Activated naive CD8-positive, alpha-beta T cell treated with anti-CD3 and anti-CD28 coated beads, Interleukin-2, amount 50 U/mL, for 16 hours (primary cell): ENCODE results near the gene CYB561D2.
A peak's percentile ranks its signal among the peaks of the same experiment; 100 is the strongest.

Source experiments
- DNase-seq: peaks from one replicate; pipeline ENCODE4 v3.0.0-alpha.2; 2020; ENCODE audit warnings: low read depth, low spot score

The CYB561D2 gene

DNA sequence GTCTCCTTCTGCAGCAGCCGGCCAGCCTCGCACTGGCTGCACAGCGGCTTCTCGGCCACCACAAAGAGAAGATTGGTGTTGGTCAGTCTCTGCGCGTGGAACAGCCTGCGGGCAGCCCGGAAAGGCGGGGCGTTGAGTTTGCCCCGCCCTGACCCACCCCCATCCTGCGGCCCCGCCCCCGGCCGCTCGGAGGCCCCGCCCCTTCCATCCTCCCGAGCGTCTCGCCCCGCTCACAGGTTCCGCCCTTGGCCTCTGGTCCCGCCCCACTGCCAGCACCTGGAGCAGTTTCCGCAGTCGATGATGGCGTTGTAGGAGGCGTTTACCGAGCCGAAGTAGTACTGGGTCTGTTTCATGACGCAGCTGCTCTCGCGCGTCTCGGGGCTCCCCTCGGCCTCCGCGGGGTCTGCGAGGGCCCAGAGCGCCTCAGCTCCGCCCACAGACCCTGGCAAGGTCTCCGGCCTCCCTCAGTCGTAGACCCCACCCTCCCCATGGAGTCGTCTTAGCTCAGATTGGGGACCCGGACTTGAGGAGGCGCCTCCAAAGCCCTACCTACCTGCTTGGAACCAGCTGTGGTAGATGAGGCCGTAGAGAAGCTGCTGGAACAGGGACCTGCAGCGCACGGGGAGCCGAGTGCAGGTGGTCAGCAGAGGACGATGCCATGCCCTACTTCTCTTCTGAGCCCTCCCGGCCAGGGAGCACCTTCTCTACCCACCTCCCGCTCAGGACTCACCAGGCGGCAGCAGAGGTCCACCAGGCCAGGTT, 14.6 kb downstream of the CYB561D2 start:
- peak; percentile 86 for DNase-seq

DNA sequence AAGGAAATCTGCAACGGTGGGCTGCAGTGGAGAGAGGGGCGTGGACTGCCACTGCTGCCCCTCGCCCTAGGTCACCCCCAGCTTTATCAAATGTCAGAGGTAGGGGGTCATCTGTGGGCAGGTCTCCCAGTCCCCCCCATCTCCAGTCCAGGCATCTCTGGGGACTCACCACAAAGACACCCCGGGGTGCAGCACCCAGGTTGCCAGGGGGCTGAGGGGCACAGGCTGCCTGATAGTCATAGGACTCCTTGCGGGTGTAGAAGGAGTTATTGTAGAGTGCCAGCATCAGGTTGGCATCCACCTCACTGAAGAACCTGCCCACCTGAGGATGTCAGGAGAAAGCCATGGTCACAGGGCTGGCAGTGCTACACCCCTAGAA, 15.2 kb downstream of the CYB561D2 start:
- DNase-seq, result no peak

DNA sequence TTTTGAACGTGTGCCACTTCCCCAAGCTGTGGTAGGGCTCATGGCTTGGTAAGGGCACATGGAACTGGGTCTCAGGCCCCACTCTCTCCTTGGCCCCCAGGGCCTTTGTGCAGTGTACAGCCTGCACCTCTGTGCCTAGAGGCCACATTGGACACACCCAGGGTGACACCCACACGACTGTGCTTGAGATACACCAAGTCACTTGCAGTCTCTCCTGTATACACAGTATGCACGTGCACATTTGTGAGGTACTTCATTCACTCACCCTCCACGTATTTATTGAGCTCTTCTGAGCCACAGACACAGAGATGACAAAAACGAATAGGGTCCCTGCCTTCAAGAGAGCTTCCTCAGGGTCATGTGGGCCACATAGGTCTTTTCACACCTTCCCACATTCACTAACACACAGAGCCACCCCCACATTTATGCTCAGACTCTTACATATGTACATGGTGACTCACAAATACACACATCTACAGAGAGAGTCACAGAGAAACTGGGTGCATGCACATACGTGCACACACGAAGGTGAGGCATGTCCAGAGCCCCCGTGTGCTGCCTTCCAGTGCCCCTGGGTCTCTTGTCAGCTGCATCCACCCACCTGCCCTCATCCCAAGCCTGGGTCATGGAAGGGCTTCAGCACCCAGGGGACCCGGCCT, 18.5 kb downstream of the CYB561D2 start:
- no peak for DNase-seq

- DNase-seq, result no peak
Measured at GRCh38 chr3:50370594-50370993, 19.9 kb downstream of the CYB561D2 start.

GRCh38 chr3:50371133-50371685, 20.5 kb downstream of the CYB561D2 start:
- no peak for DNase-seq

DNA sequence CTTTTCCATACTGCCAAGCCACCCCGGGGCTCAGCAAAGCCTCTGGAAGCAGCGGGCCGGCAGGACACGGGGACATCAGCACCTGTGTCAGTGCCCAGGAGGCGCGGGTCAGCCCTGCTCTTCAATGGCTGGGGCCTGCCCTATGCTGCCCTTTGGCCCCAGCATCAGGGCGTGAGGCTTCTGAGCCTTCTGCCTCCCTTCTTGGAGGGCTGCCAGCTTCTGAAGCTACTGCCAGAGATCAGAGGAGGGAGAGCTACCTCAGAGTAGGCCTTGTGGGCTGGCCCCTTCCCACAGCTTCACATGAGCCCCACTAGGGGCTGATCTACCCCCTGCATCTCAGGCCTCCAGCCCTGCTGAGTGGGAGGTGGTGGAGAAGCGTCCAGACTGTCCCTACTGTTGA, 21.7 kb downstream of the CYB561D2 start:
- no peak for DNase-seq

GRCh38 chr3:50373146-50374051, 22.7 kb downstream of the CYB561D2 start:
- no peak for DNase-seq

DNA sequence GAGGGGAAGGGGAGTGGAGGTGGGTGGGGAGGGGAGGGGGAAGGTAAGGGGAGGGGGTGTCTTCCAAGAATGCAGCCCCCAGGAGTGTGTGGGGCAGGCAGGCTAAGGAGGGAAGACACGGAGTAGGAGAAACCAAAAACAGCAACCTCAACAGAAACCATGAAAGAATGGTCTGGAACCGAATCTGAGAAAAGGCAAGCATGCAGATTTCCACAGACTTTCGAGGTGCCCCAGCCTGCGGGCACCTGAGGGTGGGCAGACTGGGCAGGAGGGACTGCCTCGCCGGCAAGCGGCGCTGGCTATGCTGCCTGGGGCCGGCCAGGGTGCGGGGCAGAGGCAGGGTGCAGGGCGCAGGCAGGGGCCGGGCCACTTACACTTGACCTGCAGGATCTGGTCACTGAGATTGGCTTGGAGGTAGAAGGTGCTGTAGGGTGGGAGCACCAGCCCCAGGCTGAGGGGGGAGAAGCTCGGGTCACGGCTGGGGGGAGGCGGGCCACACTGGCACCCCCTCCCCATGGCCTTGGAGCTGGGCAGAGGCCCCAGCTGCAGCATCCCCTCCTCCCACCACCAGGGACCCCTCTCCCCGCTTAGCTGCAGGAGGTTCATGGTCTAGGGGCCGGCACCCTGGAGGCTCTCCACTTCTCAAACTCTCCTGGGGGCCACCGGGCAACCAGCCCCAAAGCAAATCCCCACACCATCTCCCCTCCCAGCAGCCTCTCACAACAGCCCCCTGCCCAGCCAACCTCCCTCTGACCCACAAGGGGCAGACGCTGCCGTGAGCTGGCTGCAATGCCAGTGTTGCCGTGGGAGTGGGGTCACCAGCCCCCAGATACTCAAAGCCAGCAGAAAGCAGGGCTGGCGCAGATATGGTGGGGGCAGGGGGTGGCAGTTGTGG, 23.9 kb downstream of the CYB561D2 start:
- no peak for DNase-seq

GRCh38 chr3:50375258-50375931, 24.7 kb downstream of the CYB561D2 start:
- no peak for DNase-seq

DNA sequence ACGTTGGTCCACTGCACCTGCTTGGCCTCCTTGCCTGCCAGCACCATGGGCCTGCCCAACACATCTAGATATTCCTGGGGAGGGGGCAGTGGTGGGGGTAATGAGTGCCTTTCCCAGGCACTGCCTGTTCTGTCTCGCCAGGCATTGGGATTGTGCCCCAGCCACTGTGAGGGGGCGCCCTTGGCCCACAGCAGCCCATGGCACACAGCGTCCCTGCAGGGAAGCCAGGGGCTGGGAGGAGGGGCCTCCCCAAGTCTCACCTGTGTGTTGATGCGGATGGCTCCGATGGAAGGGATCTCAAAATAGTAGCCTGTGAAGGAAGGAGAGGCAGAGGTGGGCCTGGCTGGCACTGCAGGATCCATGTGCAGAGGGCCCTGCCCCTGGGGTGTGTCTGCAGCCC, 27.4 kb downstream of the CYB561D2 start:
- DNase-seq, result no peak

- DNase-seq, result no peak
Measured at GRCh38 chr3:50378757-50379156, 28.1 kb downstream of the CYB561D2 start.

DNA sequence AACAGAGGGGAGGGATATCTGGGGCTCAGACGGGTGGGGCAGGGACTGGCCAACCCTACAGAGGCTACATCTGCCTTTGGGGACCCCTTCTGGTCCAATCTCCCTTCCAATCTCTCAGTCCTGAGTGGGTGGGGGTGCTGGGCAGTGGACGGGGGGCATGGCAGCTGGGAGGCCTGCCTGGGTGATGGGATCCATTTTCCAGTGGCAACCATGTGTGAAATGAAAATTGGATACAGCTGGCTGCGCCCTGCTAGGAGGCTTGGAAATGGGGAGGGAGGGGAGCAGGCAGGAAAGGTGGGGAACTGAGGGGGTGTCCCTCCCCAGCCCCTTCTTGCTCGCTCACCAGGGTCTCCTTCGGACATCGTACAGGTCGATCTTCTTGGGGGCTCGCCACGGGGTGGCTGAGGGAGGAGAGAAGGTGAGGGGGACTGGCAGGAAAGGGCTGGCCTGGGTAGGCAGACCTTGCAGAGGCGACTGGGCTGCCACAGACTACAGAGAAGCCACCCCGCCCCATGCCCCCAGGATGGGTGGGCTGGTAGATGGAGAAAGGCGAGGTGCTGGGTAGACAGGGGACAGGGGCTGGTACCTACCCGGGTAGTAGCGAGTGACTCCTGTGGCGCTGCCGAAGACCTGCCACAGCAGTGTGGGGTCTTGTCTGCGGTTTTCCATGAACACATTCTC, 29.9 kb downstream of the CYB561D2 start:
- no peak for DNase-seq

DNA sequence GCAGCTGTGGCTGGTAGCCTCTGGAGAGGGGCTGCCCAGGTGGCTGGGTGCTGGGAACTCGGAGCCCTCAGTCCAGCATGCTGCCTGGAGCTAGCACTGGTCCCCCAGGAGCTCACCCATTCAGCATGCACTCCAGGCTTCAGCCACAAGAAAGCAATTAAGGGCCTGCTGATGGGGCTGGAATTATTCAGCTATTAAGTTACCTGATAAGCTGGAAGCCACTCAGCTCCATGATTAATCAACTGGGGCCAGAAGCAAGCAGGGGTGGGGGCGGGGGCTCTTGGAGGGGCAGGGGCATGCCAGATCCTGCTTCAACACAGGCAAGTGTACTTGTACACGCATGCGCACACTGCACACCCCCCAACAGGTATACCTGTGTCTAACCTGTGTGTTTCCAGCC, 30.7 kb downstream of the CYB561D2 start:
- no peak for DNase-seq

GRCh38 chr3:50382722-50383121, 32.1 kb downstream of the CYB561D2 start:
- DNase-seq, result no peak

- DNase-seq, result no peak
Measured at GRCh38 chr3:50383750-50384149, 33.1 kb downstream of the CYB561D2 start.

- no peak for DNase-seq
Measured at GRCh38 chr3:50385754-50386153, 35.1 kb downstream of the CYB561D2 start.

DNA sequence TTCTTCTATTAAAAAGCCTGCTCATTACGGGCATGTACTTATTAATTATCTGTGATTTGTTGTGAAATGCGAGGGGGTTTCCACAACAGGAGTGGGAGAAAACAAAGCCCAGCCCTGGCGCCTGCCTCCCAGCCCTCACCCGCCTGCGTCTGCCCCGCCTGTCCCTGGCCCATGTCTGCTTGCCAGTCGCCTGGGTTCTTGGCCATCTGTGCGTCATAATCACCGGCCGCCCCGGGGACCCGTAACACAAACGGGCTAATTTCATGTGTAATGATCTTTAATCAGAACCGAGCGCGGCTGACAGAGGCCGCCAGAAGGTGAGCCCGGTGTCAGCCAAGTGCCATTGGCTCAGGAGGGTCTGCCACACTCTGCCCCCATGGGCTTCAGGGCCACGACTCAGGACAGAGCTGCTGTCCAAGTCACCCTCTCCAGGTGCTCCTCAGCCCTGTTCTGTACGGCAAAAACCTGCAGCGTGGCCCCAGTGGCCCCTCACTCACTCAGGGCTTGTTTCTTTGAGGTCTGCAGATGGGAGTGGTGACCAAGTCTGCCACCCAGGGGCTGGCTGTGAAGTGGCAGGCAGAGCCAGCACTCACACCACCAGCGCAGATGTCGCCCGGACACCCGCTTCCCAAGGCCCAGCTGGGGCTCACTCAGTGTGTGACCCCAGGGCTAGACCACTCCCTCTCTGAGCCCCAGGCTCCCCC, 37.5 kb downstream of the CYB561D2 start:
- no peak for DNase-seq

DNA sequence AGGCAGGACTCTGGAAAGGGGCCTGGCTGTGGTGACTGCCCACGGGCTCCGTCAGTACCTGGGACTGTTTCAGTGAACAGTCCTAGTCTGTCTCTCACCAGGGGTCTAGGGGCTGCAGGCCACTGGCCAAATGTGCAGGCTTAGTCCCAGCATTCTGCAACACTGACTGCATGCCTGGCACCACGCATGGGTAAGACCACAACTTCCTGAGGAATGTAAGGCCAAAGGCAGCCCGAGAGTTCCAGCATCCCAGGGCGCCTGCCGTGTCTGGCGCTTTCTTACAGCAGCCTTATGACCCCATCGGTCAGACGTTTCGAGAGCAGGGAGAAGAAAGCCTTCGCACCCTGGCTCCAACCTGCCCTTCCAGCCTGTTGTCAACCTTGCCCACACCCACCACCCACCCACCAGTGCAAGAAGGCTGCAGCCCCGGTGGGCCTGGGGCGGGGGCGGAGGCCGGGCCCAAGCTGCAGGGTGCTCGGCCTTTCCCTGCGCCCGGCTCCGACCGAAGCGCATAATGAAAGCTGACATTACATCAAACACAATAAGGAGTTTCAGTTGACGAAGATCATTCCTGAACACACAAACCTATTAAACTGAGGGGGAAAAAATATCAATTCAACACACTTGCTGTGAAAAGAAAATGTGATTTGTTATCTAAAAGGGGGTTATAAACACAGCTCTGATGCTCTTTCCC, 38.2 kb downstream of the CYB561D2 start:
- no peak for DNase-seq

GRCh38 chr3:50389414-50389767, 38.7 kb downstream of the CYB561D2 start:
- DNase-seq, result no peak
